NCI-H1092 treated with DMSO at 0.1 percent for 48 hours (cell line): ENCODE data around the gene CHN2.

Experiments
- DNase-seq: peaks from one replicate; lab custom pipeline; 2025; lab: John Stamatoyannopoulos, UW

The CHN2 gene

GRCh38 chr7:29335188-29336083 lies 140.9 kb downstream of the CHN2 start:
- DNase-seq, result no peak

GRCh38 chr7:29337546-29338116 lies 143.1 kb downstream of the CHN2 start:
- DNase-seq, result no peak

- no peak for DNase-seq
These were observed 146.1 kb downstream of the CHN2 start for GRCh38 chr7:29340696-29341095.

- DNase-seq, result no peak
These were observed 146.6 kb downstream of the CHN2 start for GRCh38 chr7:29341156-29341555.

GRCh38 chr7:29342761-29343160 lies 148.2 kb downstream of the CHN2 start:
- DNase-seq, result no peak

- no peak for DNase-seq
These were observed 148.8 kb downstream of the CHN2 start for GRCh38 chr7:29343399-29343798.

- no peak for DNase-seq
These were observed 149.9 kb downstream of the CHN2 start for GRCh38 chr7:29344334-29344978.

- peak; percentile 70 for DNase-seq
These were observed 151.0 kb downstream of the CHN2 start for GRCh38 chr7:29345590-29345989.

- DNase-seq, result no peak
These were observed 151.8 kb downstream of the CHN2 start for GRCh38 chr7:29346231-29346978.

- DNase-seq, result no peak
These were observed 154.8 kb downstream of the CHN2 start for GRCh38 chr7:29349362-29349761.

GRCh38 chr7:29350351-29350750 lies 155.8 kb downstream of the CHN2 start:
- peak; percentile 51 for DNase-seq

- no peak for DNase-seq
These were observed 157.5 kb downstream of the CHN2 start for GRCh38 chr7:29352041-29352440.

GRCh38 chr7:29353810-29354209 lies 159.2 kb downstream of the CHN2 start:
- DNase-seq, result no peak

- peak; percentile 12 for DNase-seq
These were observed 159.8 kb downstream of the CHN2 start for GRCh38 chr7:29354340-29354739.

GRCh38 chr7:29355388-29355787 lies 160.8 kb downstream of the CHN2 start:
- DNase-seq, result no peak

- no peak for DNase-seq
These were observed 162.1 kb downstream of the CHN2 start for GRCh38 chr7:29356631-29357030.

- no peak for DNase-seq
These were observed 165.0 kb downstream of the CHN2 start for GRCh38 chr7:29359482-29360093.

GRCh38 chr7:29360633-29361625 lies 166.4 kb downstream of the CHN2 start:
- no peak for DNase-seq

- no peak for DNase-seq
These were observed 167.8 kb downstream of the CHN2 start for GRCh38 chr7:29362380-29362779.

GRCh38 chr7:29363636-29364425 lies 169.3 kb downstream of the CHN2 start:
- DNase-seq, result no peak
